ENCODE results near the gene MTCL1.

DNA sequence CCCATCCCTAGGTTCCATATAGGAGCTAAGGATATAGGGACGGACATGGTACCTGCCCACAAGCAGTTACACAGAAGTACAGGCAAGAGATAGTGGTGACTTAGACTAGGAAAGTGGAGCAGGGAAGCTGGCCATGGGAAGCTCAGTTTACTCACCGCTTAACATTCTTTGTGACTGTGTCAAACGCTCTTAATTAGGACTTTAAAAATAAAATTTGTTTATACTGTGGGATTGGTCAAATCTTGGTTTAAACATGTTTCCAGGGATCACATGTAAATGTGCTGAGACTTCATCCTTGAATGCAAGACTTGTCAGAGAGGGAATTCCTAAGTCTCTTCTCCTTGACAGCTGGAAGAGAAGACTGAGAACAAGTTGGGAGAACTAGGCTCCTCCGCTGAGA lies 107.3 kb downstream of the MTCL1 start:
- TF ChIP-seq SMC3 (IDR thresholded peaks at IDR 0.05; ENCODE audit: borderline replicate concordance, low read length) (no peak), PAX5 (IDR thresholded peaks at IDR 0.05; ENCODE audit: borderline replicate concordance, low read depth, low read length) (no peak), RFX5 (IDR thresholded peaks at IDR 0.05; ENCODE audit: low read depth, low read length) (no peak), ZNF24 (IDR thresholded peaks at IDR 0.05) (no peak), CTCF (IDR thresholded peaks at IDR 0.05 in 2 of 3, conservative IDR thresholded peaks at IDR 0.05 in 1 of 3; ENCODE audit: control insufficient read depth in 2 of 3, extremely low read depth in 1 of 3, insufficient read depth in 1 of 3, low read depth in 3 of 3, low read length in 3 of 3) (no peak), HDAC6 (IDR thresholded peaks at IDR 0.05; ENCODE audit: unreplicated experiment) (no peak), SREBF1 (IDR thresholded peaks at IDR 0.05; ENCODE audit: low read length) (no peak), GABPA (IDR thresholded peaks at IDR 0.05; ENCODE audit: low read depth) (no peak), ZNF274 (IDR thresholded peaks at IDR 0.05; ENCODE audit: insufficient read depth, insufficient read length) (no peak)
- TF ChIP-seq, protein P1, sequence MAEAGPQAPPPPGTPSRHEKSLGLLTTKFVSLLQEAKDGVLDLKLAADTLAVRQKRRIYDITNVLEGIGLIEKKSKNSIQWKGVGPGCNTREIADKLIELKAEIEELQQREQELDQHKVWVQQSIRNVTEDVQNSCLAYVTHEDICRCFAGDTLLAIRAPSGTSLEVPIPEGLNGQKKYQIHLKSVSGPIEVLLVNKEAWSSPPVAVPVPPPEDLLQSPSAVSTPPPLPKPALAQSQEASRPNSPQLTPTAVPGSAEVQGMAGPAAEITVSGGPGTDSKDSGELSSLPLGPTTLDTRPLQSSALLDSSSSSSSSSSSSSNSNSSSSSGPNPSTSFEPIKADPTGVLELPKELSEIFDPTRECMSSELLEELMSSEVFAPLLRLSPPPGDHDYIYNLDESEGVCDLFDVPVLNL (IDR thresholded peaks at IDR 0.05; ENCODE audit: low read depth, low read length): no peak
- TF ChIP-seq, protein P2, sequence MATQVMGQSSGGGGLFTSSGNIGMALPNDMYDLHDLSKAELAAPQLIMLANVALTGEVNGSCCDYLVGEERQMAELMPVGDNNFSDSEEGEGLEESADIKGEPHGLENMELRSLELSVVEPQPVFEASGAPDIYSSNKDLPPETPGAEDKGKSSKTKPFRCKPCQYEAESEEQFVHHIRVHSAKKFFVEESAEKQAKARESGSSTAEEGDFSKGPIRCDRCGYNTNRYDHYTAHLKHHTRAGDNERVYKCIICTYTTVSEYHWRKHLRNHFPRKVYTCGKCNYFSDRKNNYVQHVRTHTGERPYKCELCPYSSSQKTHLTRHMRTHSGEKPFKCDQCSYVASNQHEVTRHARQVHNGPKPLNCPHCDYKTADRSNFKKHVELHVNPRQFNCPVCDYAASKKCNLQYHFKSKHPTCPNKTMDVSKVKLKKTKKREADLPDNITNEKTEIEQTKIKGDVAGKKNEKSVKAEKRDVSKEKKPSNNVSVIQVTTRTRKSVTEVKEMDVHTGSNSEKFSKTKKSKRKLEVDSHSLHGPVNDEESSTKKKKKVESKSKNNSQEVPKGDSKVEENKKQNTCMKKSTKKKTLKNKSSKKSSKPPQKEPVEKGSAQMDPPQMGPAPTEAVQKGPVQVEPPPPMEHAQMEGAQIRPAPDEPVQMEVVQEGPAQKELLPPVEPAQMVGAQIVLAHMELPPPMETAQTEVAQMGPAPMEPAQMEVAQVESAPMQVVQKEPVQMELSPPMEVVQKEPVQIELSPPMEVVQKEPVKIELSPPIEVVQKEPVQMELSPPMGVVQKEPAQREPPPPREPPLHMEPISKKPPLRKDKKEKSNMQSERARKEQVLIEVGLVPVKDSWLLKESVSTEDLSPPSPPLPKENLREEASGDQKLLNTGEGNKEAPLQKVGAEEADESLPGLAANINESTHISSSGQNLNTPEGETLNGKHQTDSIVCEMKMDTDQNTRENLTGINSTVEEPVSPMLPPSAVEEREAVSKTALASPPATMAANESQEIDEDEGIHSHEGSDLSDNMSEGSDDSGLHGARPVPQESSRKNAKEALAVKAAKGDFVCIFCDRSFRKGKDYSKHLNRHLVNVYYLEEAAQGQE (IDR thresholded peaks at IDR 0.05; ENCODE audit: low read depth, low read length): no peak

Measured in GM12878 (cell line).